GM18951 (cell line): ENCODE data around the gene NMT1.

Source experiments
- POLR2A ChIP-seq: IDR thresholded peaks from 4 replicates; pipeline ENCODE4 v1.6.1; 2011; ENCODE audit warnings: mild to moderate bottlenecking; ENCODE audit not compliant: insufficient read length, insufficient read depth; ENCODE audit errors: extremely low read depth
- in situ Hi-C: fragments of 300-500 bp; cut with MboI; formaldehyde crosslinking; loops from one replicate; pipeline ENCODE4 v1.12.0; 2022; ENCODE audit warnings: low sequenced_read_pairs, mixed read lengths, inconsistent platforms; ENCODE audit not compliant: unreplicated experiment

Gene NMT1

DNA sequence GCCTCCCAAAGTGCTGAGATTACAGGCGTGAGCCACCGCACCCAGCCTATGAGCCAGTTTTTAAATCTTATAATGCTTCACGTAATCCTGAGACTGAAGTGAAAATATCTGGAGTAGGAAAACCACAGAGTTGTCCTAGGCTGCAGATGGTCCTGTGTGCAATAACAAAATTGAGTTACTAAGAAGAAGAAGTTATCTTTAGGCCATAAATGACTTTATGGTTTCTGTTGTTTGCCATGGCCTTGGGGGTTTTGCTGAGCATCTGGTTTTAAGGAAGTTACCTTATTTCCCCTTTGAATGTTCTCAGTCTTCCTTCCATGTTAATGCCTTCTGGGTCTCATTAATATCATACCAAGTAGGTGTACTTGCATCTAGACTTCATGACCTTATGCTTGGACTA is 16.5 kb downstream of the NMT1 start:
- in situ Hi-C loops, result no loop called here
- TF ChIP-seq POLR2A, result no peak

DNA sequence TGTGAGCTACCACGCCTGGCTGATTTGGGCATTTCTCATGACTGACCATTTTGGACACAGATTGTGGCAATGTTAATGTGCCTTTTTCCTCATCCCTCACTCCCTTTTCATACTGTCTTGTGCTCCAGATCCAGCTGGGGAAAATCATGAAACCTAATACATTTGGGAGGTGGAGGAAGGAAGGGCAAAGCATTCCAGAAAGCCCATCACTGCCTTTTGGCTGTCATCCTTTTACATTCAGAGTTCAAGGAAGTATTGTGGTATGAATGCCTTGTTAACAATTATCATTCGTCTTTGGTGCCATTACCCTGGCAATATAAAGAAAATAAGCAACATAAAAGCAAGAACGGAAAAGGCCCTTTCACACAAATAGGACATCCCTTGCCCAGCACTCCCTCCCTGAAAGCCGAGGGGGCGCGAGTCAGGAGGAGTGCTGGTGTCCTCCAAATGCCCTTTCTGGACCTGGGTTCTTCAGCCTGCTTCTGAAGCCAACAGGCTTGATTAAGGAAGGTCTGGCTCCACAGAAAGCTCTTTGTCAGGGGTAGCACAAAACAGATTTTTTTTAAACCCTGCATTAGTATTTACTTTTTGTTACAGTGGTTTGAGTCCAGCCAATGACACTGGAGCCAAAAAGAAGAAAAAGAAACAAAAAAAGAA is 20.1 kb downstream of the NMT1 start:
- no peak for TF ChIP-seq POLR2A
- in situ Hi-C loops, result no loop called here

DNA sequence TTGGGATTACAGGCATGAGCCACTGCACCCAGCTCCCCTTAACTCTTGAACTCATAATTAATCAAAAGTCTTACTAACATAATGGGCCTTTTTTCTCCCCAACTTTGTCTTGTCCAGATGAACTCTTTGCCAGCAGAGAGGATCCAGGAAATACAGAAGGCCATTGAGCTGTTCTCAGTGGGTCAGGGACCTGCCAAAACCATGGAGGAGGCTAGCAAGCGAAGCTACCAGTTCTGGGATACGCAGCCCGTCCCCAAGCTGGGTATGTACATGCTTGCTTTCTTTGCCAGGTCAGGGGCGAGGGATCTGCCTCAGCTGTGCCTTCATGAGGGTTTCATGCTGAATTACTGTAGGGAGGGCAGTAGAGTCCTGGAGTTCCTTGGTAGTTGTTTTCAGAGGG is 25.3 kb downstream of the NMT1 start:
- TF ChIP-seq POLR2A, result no peak
- in situ Hi-C loops, result no loop called here

DNA sequence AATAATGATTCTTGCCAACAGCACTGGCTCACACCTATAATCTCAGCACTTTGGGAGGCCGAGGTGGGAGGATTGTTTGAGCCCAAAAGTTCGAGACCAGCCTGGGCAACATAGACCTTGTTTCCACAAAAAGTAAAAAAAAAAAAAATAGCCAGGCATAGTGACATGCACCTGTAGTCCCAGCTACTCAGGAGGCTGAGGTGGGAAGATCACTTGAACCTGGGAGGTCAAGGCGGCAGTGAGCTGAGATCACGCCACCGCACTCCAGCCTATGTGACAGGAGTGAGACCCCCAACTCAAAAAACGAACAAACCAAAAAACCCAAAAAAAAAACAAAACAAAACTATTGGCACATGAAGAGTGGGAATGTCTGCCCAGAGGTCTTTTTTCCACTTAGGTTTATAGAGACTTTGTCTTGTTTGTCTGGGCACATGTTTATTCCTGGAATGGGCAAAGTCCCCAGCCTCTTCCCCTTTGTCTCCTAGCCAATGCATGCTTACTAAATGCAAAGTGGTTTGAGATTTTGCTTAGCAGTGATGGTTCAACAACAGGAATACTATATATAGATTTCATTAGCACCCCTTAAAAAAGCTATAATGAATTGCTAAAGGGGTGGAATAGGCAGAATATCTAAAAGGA is 25.9 kb downstream of the NMT1 start:
- in situ Hi-C loops, result no loop called here
- no peak for TF ChIP-seq POLR2A

DNA sequence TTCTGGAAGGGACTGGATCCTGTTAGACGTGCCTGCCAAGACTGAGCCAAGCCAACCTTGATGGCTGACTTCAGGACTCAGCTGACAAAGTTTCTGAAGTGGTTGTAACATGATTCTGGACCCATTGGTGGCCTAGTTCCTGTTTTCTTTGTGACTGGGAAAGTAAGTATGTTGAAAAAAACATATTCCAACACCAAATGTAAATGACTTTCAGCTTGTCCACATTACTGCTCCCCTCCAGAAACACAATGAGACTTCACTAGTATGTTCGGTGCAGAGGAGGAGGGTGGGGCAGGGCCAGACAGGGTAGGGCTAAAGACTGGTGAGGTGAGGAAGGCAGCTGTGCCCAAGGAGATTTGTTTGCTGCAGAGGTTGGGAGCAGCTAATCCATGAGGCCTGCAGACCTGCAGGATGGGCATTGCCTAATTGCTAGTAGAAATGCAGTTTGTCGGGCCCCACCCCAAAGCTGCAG is 26.4 kb downstream of the NMT1 start:
- in situ Hi-C loops, result no loop called here
- no peak for TF ChIP-seq POLR2A

DNA sequence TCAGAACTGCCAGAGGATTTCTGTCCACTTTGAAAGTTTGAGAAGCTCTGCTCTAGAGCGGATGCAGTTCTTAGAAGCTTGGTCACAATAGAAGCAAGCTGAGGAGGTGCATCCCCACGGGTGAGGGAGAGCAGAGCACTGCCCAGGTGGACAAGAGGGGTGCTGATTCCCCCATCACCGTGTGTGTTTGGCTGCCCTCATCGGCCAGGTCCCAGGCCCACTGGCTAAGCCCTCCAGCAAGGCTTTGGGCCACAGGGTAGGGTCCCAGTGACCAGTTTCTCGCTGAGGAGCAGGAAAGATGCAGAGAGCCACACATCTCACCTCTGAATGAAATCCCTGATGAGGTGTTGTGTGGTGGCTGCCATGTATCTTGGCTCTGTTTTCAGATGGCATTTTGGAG is 26.9 kb downstream of the NMT1 start:
- in situ Hi-C loops, result no loop called here
- no peak for TF ChIP-seq POLR2A

DNA sequence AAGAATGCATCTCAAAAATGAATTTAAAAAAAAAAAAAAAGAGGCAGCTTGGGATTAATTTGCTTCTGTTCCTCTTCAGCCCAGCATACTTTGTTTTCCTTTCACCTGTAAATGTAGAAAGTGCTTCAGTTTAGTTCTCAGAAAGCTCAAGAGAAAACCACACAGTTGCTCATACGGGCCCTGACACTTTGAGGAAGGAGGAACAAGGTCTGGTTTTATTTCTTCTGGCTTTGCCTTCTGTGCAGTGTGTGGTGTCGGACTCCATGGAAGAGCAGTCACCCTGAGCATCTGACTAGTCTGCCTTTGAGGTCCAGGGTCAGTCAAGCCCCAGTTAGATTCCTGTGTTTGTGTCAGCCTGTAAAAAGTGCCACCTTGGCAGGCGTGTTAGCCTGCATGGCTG is 27.6 kb downstream of the NMT1 start:
- in situ Hi-C loops, result no loop called here
- TF ChIP-seq POLR2A, result no peak

DNA sequence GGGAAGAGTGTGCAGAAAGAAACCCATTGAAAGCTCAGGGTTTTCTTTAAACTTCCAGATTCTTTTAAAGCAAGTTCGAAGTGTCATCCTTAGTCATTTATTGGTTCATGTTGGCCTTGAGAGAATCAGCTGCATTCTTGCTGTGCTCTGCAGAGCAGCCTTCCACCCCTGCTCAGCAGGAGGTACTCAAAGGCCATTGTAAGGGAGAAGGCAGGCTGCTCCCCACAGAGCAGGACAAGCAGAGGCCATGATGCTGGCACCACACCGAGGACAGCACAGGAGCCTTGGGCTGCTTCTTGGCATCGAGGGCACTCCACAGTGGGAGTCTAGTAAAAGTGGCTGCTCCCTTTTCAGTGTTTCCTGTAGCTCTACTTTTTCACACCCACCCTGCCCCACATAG is 29.6 kb downstream of the NMT1 start:
- in situ Hi-C loops, result loop anchor here (10.0 kb wide), 1 partner anchor 166 kb away; no protein-coding TSS in a partner anchor

DNA sequence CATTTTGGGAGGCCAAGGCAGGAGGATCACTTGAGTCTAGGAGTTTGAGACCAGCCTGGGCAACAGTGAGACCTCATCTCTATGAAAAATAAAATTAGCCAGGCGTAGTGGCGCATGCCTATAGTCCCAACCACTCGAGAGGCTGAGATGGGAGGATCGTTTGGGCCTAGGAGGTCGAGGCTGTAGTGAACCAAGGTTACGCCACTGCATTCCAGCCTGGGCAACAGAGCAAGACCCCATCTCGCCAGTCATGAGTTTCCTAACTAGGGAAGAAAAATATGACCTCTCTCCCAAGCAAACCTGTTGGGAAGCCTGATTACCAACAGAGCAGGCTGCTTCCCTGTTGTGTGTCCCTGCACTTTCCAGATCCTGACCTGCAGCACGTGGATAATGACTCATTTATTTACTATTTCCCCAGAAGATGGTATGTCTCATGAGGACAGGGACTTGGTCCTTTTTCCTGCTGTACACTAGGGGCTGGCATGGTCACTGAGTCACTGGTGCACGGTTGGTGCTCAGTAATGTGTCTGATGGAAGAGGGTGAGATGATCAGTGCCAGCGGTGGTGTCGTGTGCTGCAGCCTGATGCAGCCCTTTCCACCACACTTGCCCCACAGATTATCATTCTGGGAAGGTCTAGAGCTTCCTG is 30.8 kb downstream of the NMT1 start:
- in situ Hi-C loops, result loop anchor here (10.0 kb wide), 1 partner anchor 167 kb away; no protein-coding TSS in a partner anchor
- no peak for TF ChIP-seq POLR2A

More for the DNA sequence above, 29.6 kb downstream of the NMT1 start:
- no peak for TF ChIP-seq POLR2A

DNA sequence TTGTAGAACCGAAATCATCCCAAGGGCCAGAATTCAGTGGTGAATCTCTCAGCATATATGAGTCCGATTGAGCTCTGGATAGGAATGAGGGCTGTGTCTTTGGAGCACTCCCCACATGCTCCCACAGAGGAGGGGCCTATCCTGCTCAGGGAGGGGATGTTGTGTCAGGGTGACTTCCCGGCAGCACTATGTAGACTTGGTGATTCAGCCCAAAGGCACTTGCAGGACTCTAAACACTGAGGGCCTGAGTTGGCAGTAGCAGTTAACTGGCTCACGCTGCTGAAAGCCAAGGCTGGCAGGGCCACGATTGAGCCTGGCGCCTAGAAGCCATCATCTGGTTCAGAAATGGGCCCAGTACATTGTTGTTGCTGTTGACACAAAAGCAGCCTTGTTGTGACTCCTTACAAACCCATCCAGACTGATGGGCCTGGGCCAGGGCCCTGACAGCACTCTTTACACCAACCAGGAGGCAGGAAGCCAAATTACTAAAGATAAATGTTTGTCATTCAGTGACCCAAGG is 31.9 kb downstream of the NMT1 start:
- no peak for TF ChIP-seq POLR2A
- in situ Hi-C loops, result loop anchor here (10.0 kb wide), 1 partner anchor 168 kb away; no protein-coding TSS in a partner anchor

DNA sequence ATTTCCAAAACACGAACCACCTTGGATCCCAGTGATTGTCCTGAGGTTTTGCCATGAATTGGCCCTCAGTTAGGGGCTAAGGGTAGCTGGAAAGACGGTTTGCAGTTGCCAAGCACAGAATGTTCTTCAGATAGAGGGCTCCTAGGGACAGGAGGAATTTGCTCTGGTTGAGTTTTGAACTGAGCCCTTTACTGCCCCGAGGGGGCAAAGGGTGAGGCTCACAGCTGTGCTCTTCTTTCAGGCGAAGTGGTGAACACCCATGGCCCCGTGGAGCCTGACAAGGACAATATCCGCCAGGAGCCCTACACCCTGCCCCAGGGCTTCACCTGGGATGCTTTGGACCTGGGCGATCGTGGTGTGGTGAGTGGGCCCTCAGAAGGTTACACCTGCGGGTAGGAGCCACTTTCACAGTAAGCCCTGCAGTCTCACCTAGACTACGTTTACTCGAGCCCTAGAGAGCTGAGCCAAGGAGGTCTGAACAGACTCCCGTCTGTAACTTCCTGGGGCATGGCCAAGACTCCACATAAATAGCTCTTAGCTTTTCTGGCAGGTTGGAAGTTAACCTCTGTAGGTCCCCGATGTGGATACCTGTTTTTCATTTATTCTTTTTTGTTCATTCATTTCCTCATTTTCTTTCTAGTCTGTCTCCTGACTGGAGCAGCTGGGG is 32.5 kb downstream of the NMT1 start:
- in situ Hi-C loops, result loop anchor here (10.0 kb wide), 1 partner anchor 169 kb away; no protein-coding TSS in a partner anchor
- no peak for TF ChIP-seq POLR2A

DNA sequence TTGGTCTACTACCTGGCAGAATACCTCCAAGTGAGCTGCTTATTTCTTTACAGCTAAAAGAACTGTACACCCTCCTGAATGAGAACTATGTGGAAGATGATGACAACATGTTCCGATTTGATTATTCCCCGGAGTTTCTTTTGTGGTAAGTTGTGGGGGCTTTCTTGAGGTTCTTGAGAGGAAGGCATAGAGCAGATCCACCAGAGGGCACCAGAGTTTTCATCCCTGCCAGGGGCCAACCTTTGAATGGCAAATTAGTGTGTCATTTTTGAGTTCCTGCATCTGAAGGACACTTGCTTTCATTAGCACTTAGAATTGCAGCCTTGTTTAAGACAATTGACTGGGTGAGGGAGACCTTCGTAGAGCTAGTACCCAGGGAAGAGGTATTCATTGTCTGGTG is 35.0 kb downstream of the NMT1 start:
- in situ Hi-C loops, result loop anchor here (10.0 kb wide), 1 partner anchor 171 kb away; no protein-coding TSS in a partner anchor
- no peak for TF ChIP-seq POLR2A

DNA sequence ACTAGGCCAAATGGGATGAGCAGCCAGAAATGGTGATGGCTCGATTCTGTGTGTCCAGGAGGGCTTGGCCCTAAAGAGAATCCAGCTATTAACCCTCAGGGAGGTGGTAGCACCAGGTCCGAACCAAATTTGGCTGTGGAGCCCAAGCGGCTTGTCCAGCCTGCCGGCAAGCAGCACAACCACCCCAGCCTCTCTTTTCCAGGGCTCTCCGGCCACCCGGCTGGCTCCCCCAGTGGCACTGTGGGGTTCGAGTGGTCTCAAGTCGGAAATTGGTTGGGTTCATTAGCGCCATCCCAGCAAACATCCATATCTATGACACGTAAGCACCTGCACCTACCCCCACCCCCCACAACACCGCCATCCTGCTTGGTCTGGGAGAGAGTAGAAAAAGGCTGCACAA is 35.8 kb downstream of the NMT1 start:
- TF ChIP-seq POLR2A, result no peak
- in situ Hi-C loops, result loop anchor here (10.0 kb wide), 1 partner anchor 172 kb away; no protein-coding TSS in a partner anchor
